ENCODE data around the gene ADAMTS17. TPM values are rescaled to one million over a fixed set of nuclear protein-coding genes. Genes with fewer than 3 reads are reported as not detected.
A peak's percentile ranks its signal among the peaks of the same experiment; 100 is the strongest.

Gene ADAMTS17
- total RNA-seq, 4 donors from 2014 or later, result 5.0 to 16.2 (median 11.6) TPM

DNA sequence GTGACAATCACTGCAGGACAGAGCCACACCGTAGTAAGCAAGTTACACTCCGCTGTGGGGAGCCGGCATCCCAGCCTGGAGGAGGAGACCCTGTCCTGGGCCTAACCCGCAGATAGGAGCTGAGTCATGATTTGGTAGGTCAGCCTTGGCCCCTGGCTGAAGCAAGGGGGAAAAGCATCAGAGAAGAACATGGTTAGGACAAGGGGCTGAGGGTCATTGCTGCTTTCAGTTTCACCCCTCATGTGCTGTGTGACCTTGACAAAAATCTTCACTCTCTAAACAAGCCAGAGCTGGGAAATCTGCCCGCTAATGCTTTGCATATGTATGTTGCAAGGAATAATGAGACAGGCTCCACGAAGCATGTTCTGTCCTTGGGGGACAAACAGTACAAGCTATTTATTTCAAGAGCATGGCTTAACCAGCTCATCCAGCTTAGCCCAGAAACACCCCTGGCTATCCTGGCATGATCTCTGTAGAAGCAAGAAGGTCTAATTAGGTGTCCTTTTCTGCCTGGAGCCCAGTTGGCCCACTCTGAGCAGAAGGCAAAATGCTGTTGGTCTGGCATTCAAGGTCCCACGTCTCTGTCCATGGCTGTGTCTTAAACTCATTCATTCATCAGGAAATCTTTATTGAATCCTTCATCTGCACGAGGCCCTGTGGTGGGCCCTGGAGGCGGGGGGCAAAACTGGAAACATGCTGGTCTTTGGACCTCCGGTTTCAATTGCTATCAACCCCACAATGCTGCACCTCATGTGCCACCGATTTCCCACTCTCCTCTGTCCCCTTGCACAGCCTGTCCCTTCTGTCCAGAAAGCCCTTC lies 387.2 kb downstream of the ADAMTS17 start:
- no peaks in the 10 kb centered on the region for H3K4me1 ChIP-seq
- no peak overlapping the region for H3K4me3 ChIP-seq
- no peaks in the 10 kb centered on the region for H3K9me3 ChIP-seq
- no peaks in the 10 kb centered on the region for H3K36me3 ChIP-seq
- H3K27ac ChIP-seq, result no peak overlapping the region
- H3K27me3 ChIP-seq, result no peaks in the 10 kb centered on the region
- TF ChIP-seq CTCF (IDR thresholded peaks at IDR 0.05 in 4 of 5, conservative IDR thresholded peaks at IDR 0.05 in 1 of 5), result no peak
- intact Hi-C loops (cut with DNase I; ENCODE audit: low total_unique reads) (no loop called here), in situ Hi-C loops (cut with MboI; ENCODE audit: low sequenced_read_pairs in 4 of 4) (no loop called here)
- ATAC-seq (peak in 1 of 2 donors; percentile 24), DNase-seq (no peak)

DNA sequence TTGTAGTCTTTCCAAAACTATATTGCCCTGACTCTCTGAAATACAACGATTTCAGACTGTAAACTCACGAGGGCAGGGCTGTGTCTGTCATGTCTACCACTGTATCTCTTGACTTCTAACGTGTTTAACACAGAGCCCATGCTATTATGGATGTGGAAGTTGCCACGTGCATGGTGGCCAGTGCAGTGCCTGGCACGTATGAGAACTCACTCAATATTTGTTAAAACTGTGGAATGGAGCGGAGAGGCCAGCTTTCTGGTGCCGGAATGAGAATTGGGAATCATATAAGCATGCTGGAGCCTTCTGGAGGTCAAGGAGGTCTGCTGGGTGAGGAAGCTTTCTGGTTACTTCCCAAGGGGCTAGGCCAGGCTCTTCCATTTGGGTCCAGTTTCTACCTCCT lies 387.9 kb downstream of the ADAMTS17 start:
- Histone ChIP-seq H3K4me1 (no peaks in the 10 kb centered on the region), H3K27ac (no peak overlapping the region), H3K4me3 (no peak overlapping the region), H3K36me3 (no peaks in the 10 kb centered on the region), H3K9me3 (no peaks in the 10 kb centered on the region), H3K27me3 (no peaks in the 10 kb centered on the region)
- no peak for ATAC-seq
- no peak for DNase-seq
- no peak for TF ChIP-seq CTCF (IDR thresholded peaks at IDR 0.05 in 4 of 5, conservative IDR thresholded peaks at IDR 0.05 in 1 of 5)
- no peak for TF ChIP-seq POLR2A (IDR thresholded peaks at IDR 0.05)
- in situ Hi-C loops (cut with MboI; ENCODE audit: low sequenced_read_pairs in 4 of 4) (no loop called here), intact Hi-C loops (cut with DNase I; ENCODE audit: low total_unique reads) (no loop called here)

- no peak overlapping the region for H3K27ac ChIP-seq
- intact Hi-C loops (cut with DNase I; ENCODE audit: low total_unique reads), result no loop called here
- DNase-seq, result no peak
These were observed 390.3 kb downstream of the ADAMTS17 start for GRCh38 chr15:99951511-99951910.

GRCh38 chr15:99944131-99944530 lies 397.6 kb downstream of the ADAMTS17 start:
- intact Hi-C loops (cut with DNase I; ENCODE audit: low total_unique reads), result no loop called here
- no peak for DNase-seq
- in situ Hi-C loops (cut with MboI; ENCODE audit: low sequenced_read_pairs in 4 of 4), result loop anchor here (25.0 kb wide), 4 partner anchors 193 to 1068 kb away; partner anchors contain the start of genes ASB7 (in 1 of the 4) and LINS1 (in 1 of the 4)

More at GRCh38 chr15:99951511-99951910, 390.3 kb downstream of the ADAMTS17 start:
- no peaks in the 10 kb centered on the region for H3K4me1 ChIP-seq
- no peaks in the 10 kb centered on the region for H3K9me3 ChIP-seq
- no peak overlapping the region for H3K4me3 ChIP-seq
- in situ Hi-C loops (cut with MboI; ENCODE audit: low sequenced_read_pairs in 4 of 4), result no loop called here
- no peak for TF ChIP-seq POLR2A (IDR thresholded peaks at IDR 0.05)
- H3K36me3 ChIP-seq, result no peaks in the 10 kb centered on the region
- ATAC-seq, result no peak
- H3K27me3 ChIP-seq, result no peaks in the 10 kb centered on the region

More at GRCh38 chr15:99944131-99944530, 397.6 kb downstream of the ADAMTS17 start:
- Histone ChIP-seq H3K27me3 (no peaks in the 10 kb centered on the region), H3K27ac (no peak overlapping the region), H3K4me3 (no peak overlapping the region), H3K9me3 (peaks cover 6 to 20% (median 7%) of the 10 kb centered on the region in 3 donors), H3K4me1 (no peaks in the 10 kb centered on the region), H3K36me3 (no peaks in the 10 kb centered on the region)
- TF ChIP-seq POLR2A (IDR thresholded peaks at IDR 0.05), result no peak
- TF ChIP-seq CTCF (IDR thresholded peaks at IDR 0.05 in 4 of 5, conservative IDR thresholded peaks at IDR 0.05 in 1 of 5), result no peak
- no peak for ATAC-seq
